LNCaP clone FGC (cell line): ENCODE data around the gene ZNF382.

Experiments used
- DNase-seq: peaks from one replicate; pipeline ENCODE4 v3.0.0-alpha.2; 2011; ENCODE audit warnings: low read depth
- H3K4me3 ChIP-seq: 2 replicates; pipeline ENCODE4 v1.5.1; 2011; ENCODE audit warnings: mild to moderate bottlenecking, low read depth, low read length, control low read depth
- TF ChIP-seq, protein P1 (sequence below): IDR thresholded peaks from 2 replicates; pipeline ENCODE4 v1.5.1; 2012; ENCODE audit warnings: mild to moderate bottlenecking; ENCODE audit not compliant: control insufficient read depth, insufficient read depth; ENCODE audit errors: extremely low read depth

ZNF382 gene

GRCh38 chr19:36674201-36674600 is 69.1 kb downstream of the ZNF382 start:
- H3K4me3 ChIP-seq, result no peak overlapping the region
- TF ChIP-seq, protein P1, sequence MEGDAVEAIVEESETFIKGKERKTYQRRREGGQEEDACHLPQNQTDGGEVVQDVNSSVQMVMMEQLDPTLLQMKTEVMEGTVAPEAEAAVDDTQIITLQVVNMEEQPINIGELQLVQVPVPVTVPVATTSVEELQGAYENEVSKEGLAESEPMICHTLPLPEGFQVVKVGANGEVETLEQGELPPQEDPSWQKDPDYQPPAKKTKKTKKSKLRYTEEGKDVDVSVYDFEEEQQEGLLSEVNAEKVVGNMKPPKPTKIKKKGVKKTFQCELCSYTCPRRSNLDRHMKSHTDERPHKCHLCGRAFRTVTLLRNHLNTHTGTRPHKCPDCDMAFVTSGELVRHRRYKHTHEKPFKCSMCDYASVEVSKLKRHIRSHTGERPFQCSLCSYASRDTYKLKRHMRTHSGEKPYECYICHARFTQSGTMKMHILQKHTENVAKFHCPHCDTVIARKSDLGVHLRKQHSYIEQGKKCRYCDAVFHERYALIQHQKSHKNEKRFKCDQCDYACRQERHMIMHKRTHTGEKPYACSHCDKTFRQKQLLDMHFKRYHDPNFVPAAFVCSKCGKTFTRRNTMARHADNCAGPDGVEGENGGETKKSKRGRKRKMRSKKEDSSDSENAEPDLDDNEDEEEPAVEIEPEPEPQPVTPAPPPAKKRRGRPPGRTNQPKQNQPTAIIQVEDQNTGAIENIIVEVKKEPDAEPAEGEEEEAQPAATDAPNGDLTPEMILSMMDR, result no peak
- DNase-seq, result no peak

DNA sequence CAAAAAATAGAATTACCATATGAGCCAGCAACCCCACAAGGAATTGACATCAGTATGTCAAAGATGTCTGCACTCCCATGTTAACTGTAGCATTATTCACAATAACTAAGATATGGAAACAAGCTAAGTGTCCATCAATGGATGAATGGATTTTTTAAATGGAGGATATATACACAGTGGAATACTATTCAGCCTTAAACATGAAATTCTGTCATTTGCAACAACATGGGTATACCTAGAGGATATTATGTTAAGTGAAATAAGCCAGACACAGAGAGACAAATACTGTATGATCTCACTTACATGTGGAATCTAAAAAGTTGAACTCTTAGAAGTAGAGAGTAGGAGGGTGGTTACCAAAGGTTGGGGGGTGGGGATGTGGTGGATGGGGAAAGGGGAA is 74.3 kb downstream of the ZNF382 start:
- DNase-seq, result no peak
- TF ChIP-seq, protein P1, result no peak
- no peak overlapping the region for H3K4me3 ChIP-seq
